H1 (cell line): ENCODE data around the gene TMEM147. TPM values are rescaled to one million over a fixed set of nuclear protein-coding genes. Genes with fewer than 3 reads are reported as not detected.

Source experiments
- ASH2L ChIP-seq: fragments of 200-600, 300-600 bp; sonication (generic); IDR thresholded peaks from one replicate; pipeline ENCODE4 v1.7.1; 2017; ENCODE audit warnings: low read length
- ATF2 ChIP-seq: IDR thresholded peaks from 2 replicates; pipeline ENCODE4 v1.6.1; 2012; ENCODE audit warnings: low read length, inconsistent platforms
- BCL11A ChIP-seq, 2 experiments: IDR thresholded peaks; one replicate each; pipeline ENCODE4 v1.6.1; 2011; ENCODE audit warnings: low read depth in 2 of 2, low read length in 2 of 2, mild to moderate bottlenecking in 2 of 2
- CEBPB ChIP-seq: IDR thresholded peaks from 2 replicates; pipeline ENCODE4 v1.6.1; 2012; ENCODE audit warnings: low read depth, low read length
- CREB1 ChIP-seq: IDR thresholded peaks from 2 replicates; pipeline ENCODE4 v1.6.1; 2012; ENCODE audit warnings: inconsistent platforms
- E2F6 ChIP-seq: IDR thresholded peaks from 2 replicates; pipeline ENCODE4 v1.6.1; 2012; ENCODE audit warnings: inconsistent platforms
- EGR1 ChIP-seq: IDR thresholded peaks from 2 replicates; pipeline ENCODE4 v1.6.1; 2011; ENCODE audit warnings: low read depth, low read length, borderline replicate concordance
- KDM4A ChIP-seq: IDR thresholded peaks from one replicate; pipeline ENCODE4 v1.7.1; 2012; ENCODE audit warnings: low read depth, mild to moderate bottlenecking, moderate library complexity, low read length, inconsistent platforms; ENCODE audit not compliant: severe bottlenecking
- MAX ChIP-seq: IDR thresholded peaks from 2 replicates; pipeline ENCODE4 v1.6.1; 2012; ENCODE audit warnings: inconsistent platforms
- PHF8 ChIP-seq: fragments of 200-600 bp; sonication (generic); conservative IDR thresholded peaks from 2 replicates; pipeline ENCODE4 v1.7.1; 2012; ENCODE audit warnings: low read depth, mild to moderate bottlenecking, inconsistent platforms, low read length, moderate library complexity
- RBBP5 ChIP-seq: IDR thresholded peaks from 2 replicates; pipeline ENCODE4 v1.7.1; 2012; ENCODE audit warnings: low read depth, mild to moderate bottlenecking, inconsistent platforms, low read length, moderate library complexity, borderline replicate concordance
- RXRA ChIP-seq: IDR thresholded peaks from 2 replicates; pipeline ENCODE4 v1.6.1; 2011; ENCODE audit warnings: low read depth, mild to moderate bottlenecking, low read length, moderate library complexity; ENCODE audit not compliant: insufficient read depth
- SIX5 ChIP-seq: IDR thresholded peaks from 2 replicates; pipeline ENCODE4 v1.6.1; 2011; ENCODE audit warnings: mild to moderate bottlenecking, low read depth, low read length
- polyA plus RNA-seq, 7 experiments: library from polyadenylated mRNA; depleted of rRNA in 3 of 7; stranded (reverse) in 5 of 7; unstranded in 2 of 7; fragments of >200 nt in 5 of 7; fragments of 200-250 nt in 2 of 7; gene quantifications; 1 replicate in 5 of 7; 2 replicates in 1 of 7; 4 replicates in 1 of 7; pipeline versions ENCODE4 v1.2.1 to v1.2.3, GENCODE V29; 2011 to 2013; ENCODE audit warnings: missing spikeins in 2 of 7, mixed read lengths in 2 of 7
- total RNA-seq: library from RNA; stranded (reverse); fragmentation: NEBNext Ultra II Directional; extraction: Animal tissue kit (Norgen Biotek cat#: 25700); gene quantifications from 2 replicates; pipeline ENCODE4 v1.2.1, GENCODE V29; 2021

Gene TMEM147
- total and polyA plus RNA-seq, 2 of the 8 experiments (the other 6 are each of a cell fraction or from before 2014, with no cell fraction given): 159 to 418 TPM

- TF ChIP-seq CREB1: peak; percentile 97
- no peak for TF ChIP-seq EGR1
- TF ChIP-seq ASH2L: peak; percentile 53
- peak; percentile 92 for TF ChIP-seq KDM4A
- no peak for TF ChIP-seq ATF2
- TF ChIP-seq BCL11A (IDR thresholded peaks at IDR 0.05; ENCODE audit: low read depth in 2 of 2, low read length in 2 of 2): no peak
- peak; percentile 23; the same call in 1 of the 2 replicates for TF ChIP-seq E2F6
- TF ChIP-seq RXRA: no peak
- no peak for TF ChIP-seq CEBPB
- peak; percentile 61 for TF ChIP-seq MAX
- TF ChIP-seq PHF8: peak; percentile 85
- TF ChIP-seq RBBP5: no peak
- peak; percentile 47; the same call in 1 of the 2 replicates for TF ChIP-seq SIX5
Observed at GRCh38 chr19:35545001-35545854, at the start of gene TMEM147 (continued).
